Measurements from ENCODE around the gene TMEM132C. TPM values are rescaled to one million over a fixed set of nuclear protein-coding genes. Genes with fewer than 3 reads are reported as not detected.

TMEM132C gene
- total and polyA plus RNA-seq, 3 donors from 2014 or later, result 2.9 to 5.5 (median 3.3) TPM

GRCh38 chr12:128458301-128458974 lies 191.5 kb downstream of the TMEM132C start:
- Histone ChIP-seq H3K4me3 (no peak overlapping the region), H3K4me1 (no peaks in the 10 kb centered on the region), H3K9me3 (no peaks in the 10 kb centered on the region), H3K36me3 (ENCODE audit: low read depth, missing control alignments) (no peaks in the 10 kb centered on the region), H3K27ac (no peak overlapping the region), H3K27me3 (no peaks in the 10 kb centered on the region)
- 84 to 87% methylated on average over 6 to 8 of the region's 8 CpGs for WGBS, 2 donors
- intact Hi-C loops (cut with DNase I; ENCODE audit: low total_unique reads), result no loop called here
- DNase-seq, result no peak
- TF ChIP-seq CTCF (IDR thresholded peaks at IDR 0.05) (no peak), POLR2A (IDR thresholded peaks at IDR 0.05) (no peak)

GRCh38 chr12:128459067-128459466 lies 192.1 kb downstream of the TMEM132C start:
- Histone ChIP-seq H3K9me3 (no peaks in the 10 kb centered on the region), H3K4me1 (no peaks in the 10 kb centered on the region), H3K4me3 (no peak overlapping the region), H3K27me3 (no peaks in the 10 kb centered on the region), H3K36me3 (ENCODE audit: low read depth, missing control alignments) (no peaks in the 10 kb centered on the region), H3K27ac (no peak overlapping the region)
- DNase-seq, result no peak
- intact Hi-C loops (cut with DNase I; ENCODE audit: low total_unique reads), result no loop called here
- no peak for TF ChIP-seq POLR2A (IDR thresholded peaks at IDR 0.05)
- TF ChIP-seq CTCF (IDR thresholded peaks at IDR 0.05), result no peak
- WGBS, 2 donors, result 85 to 90% methylated on average over 1 of the region's 1 CpG

GRCh38 chr12:128463881-128464280 lies 196.9 kb downstream of the TMEM132C start:
- intact Hi-C loops (cut with DNase I; ENCODE audit: low total_unique reads), result no loop called here
- no peak overlapping the region for H3K27ac ChIP-seq
- WGBS, 2 donors, result 80 to 91% methylated on average over 4 of the region's 4 CpGs

GRCh38 chr12:128467882-128468281 lies 200.9 kb downstream of the TMEM132C start:
- Histone ChIP-seq H3K4me1 (no peaks in the 10 kb centered on the region), H3K27me3 (no peaks in the 10 kb centered on the region), H3K27ac (no peak overlapping the region), H3K9me3 (no peaks in the 10 kb centered on the region), H3K36me3 (ENCODE audit: low read depth, missing control alignments) (no peaks in the 10 kb centered on the region), H3K4me3 (no peak overlapping the region)
- WGBS, 2 donors, result 92 to 96% methylated on average over 9 of the region's 9 CpGs
- no peak for TF ChIP-seq POLR2A (IDR thresholded peaks at IDR 0.05)
- TF ChIP-seq CTCF (IDR thresholded peaks at IDR 0.05), result no peak
- intact Hi-C loops (cut with DNase I; ENCODE audit: low total_unique reads), result no loop called here
- DNase-seq, result no peak

More at GRCh38 chr12:128463881-128464280, 196.9 kb downstream of the TMEM132C start:
- TF ChIP-seq POLR2A (IDR thresholded peaks at IDR 0.05), result no peak
- TF ChIP-seq CTCF (IDR thresholded peaks at IDR 0.05), result no peak
- no peaks in the 10 kb centered on the region for H3K9me3 ChIP-seq
- H3K4me1 ChIP-seq, result no peaks in the 10 kb centered on the region
- no peaks in the 10 kb centered on the region for H3K27me3 ChIP-seq
- no peaks in the 10 kb centered on the region for H3K36me3 ChIP-seq (ENCODE audit: low read depth, missing control alignments)
- H3K4me3 ChIP-seq, result no peak overlapping the region
- no peak for DNase-seq

- Histone ChIP-seq H3K4me3 (no peak overlapping the region), H3K9me3 (no peaks in the 10 kb centered on the region), H3K36me3 (ENCODE audit: low read depth, missing control alignments) (no peaks in the 10 kb centered on the region), H3K27me3 (no peaks in the 10 kb centered on the region), H3K4me1 (no peaks in the 10 kb centered on the region), H3K27ac (no peak overlapping the region)
- 84 to 91% methylated on average over 4 of the region's 4 CpGs for WGBS, 2 donors
- intact Hi-C loops (cut with DNase I; ENCODE audit: low total_unique reads), result no loop called here
- no peak for TF ChIP-seq CTCF (IDR thresholded peaks at IDR 0.05)
- TF ChIP-seq POLR2A (IDR thresholded peaks at IDR 0.05), result no peak
- no peak for DNase-seq
Observed at GRCh38 chr12:128468926-128469325, 202.0 kb downstream of the TMEM132C start.
